K562 (cell line): Measurements from ENCODE around the gene TMEM63A. TPM values are rescaled to one million over a fixed set of nuclear protein-coding genes. Genes with fewer than 3 reads are reported as not detected.

Experiments
- CSDE1 ChIP-seq, 2 experiments: fragments of 450-650 bp; IDR thresholded peaks; 2 replicates each; pipeline ENCODE4 v1.6.1; 2016; ENCODE audit warnings: mild to moderate bottlenecking in 1 of 2
- HNRNPK ChIP-seq: fragments of 200-400 bp; formaldehyde crosslinking; IDR thresholded peaks from one replicate; pipeline ENCODE4 v1.6.1; 2018; ENCODE audit warnings: mild to moderate bottlenecking, low read depth, low read length; ENCODE audit not compliant: poor library complexity, severe bottlenecking
- ILF3 ChIP-seq: fragments of 450-650 bp; IDR thresholded peaks from 2 replicates; pipeline ENCODE4 v1.6.1; 2018; ENCODE audit warnings: antibody characterized with exemption, mild to moderate bottlenecking, moderate library complexity, borderline replicate concordance
- KDM5B ChIP-seq: fragments of 200-600 bp; sonication (generic); IDR thresholded peaks from 2 replicates; pipeline ENCODE4 v1.6.1; 2012; ENCODE audit warnings: low read depth, mild to moderate bottlenecking, moderate library complexity, low read length, control low read depth, inconsistent platforms; ENCODE audit not compliant: insufficient replicate concordance
- ZNF175 ChIP-seq: fragments of 200-800 bp; sonication (Bioruptor generic); IDR thresholded peaks from 2 replicates; pipeline ENCODE4 v1.6.1; 2016; ENCODE audit warnings: low read depth, mild to moderate bottlenecking, missing genetic modification characterization, missing compliant biosample characterization
- ZNF347 ChIP-seq: fragments of 450-650 bp; formaldehyde crosslinking; IDR thresholded peaks from 2 replicates; pipeline ENCODE4 v1.4.0; 2020; ENCODE audit warnings: low read depth, mild to moderate bottlenecking, moderate library complexity
- ZNF445 ChIP-seq: fragments of 250-450 bp; sonication (Bioruptor Pico); IDR thresholded peaks from 2 replicates; pipeline ENCODE4 v1.4.0; 2020; ENCODE audit warnings: low read depth, mild to moderate bottlenecking, moderate library complexity
- polyA plus RNA-seq, 8 experiments: library from polyadenylated mRNA; depleted of rRNA in 4 of 8; stranded (reverse) in 5 of 8; unstranded in 3 of 8; fragments of >200 nt; fragmentation: Nextera tagmentation in 2 of 8; fragmentation: Illumina TruSeq in 1 of 8; extraction: Ambion mirVana in 2 of 8; extraction: Trizol in 1 of 8; gene quantifications; 2 replicates each; pipeline versions ENCODE4 v1.2.1 to v1.2.3, GENCODE V29; 2011 to 2014; ENCODE audit warnings: inconsistent platforms in 1 of 8, missing spikeins in 1 of 8
- total RNA-seq, 7 experiments: library from RNA; depleted of rRNA in 6 of 7; stranded (reverse); fragments of >200 nt in 6 of 7; fragmentation: Illumina TruSeq in 2 of 7; extraction: Trizol in 2 of 7; gene quantifications; 2 replicates each; pipeline versions ENCODE4 v1.2.1 to v1.2.3, GENCODE V29; 2011 to 2021; ENCODE audit warnings: low replicate concordance in 1 of 7
- TF ChIP-seq, protein P1 (sequence below), 2 experiments: fragments of 450-650 bp in 1 of 2; sonication (generic) in 1 of 2; formaldehyde crosslinking in 1 of 2; IDR thresholded peaks; 2 replicates each; pipeline versions ENCODE4 v1.7.1 to v1.9.0; 2016 to 2022; ENCODE audit warnings: inconsistent platforms in 1 of 2, mild to moderate bottlenecking in 1 of 2, missing genetic modification reagents in 1 of 2

TMEM63A gene
- total and polyA plus RNA-seq, 9 of the 15 experiments (the other 6 are each of a cell fraction or from before 2014, with no cell fraction given) = 2.0 to 54.6 (median 17.5) TPM

DNA sequence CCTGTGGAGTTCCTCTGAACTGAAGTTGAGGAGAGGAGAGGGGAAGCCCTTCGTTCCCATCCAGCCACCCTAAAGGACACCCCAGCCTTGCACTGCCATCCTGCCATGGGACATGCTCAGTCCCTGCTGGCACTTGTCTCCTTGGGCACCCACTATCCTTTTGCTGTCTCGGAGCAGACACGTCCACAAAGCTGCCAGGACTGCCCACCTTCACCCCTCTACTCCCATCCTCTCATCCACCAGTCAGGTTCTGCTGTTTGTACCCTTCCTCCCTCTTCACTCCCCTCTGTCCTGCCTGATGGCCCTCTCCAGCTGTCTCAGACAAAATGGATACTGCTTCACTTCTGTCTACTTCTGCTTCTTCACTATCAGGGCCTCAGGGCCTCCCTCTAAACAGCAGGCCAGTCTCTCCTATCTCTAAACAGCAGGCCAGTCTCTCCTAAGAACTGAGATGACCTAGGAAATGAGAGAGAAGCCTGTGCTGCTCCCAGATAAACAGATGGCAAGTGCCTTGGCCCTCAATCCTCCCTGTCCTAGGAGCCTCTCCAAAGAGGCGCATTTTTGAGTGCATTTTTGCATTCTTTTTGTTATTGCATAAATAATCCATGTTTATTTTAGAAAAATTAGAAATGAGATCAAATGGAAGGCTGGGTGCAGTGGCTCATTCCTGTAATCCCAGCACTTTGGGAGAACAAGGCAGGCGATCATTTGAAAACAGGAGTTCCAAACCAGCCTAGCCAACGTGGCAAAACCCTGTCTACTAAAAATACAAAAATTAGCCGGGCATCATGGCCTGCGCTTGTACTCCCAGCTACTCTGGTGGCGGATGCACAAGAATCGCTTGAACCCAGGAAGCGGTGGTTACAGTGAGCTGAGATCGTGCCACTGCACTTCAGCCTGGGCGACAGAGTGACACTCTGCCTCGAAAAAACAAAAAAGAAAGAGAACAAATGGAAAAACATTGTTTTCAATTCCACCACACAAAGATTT, 46.3 kb upstream of the TMEM63A start (continued):
- TF ChIP-seq KDM5B (peak; percentile 78), CSDE1 (IDR thresholded peaks at IDR 0.05) (peak in 1 of 2 experiments; percentile 80; a peak in 1 of 4 replicates), ZNF445 (peak; percentile 51; the same call in 1 of the 2 replicates), ILF3 (0 out of 2 replicates have a peak, but pooled peaks have one; percentile 57), ZNF175 (CRISPR knock-in tag) (peak; percentile 93; the same call in 1 of the 2 replicates), ZNF347 (CRISPR knock-in tag) (no peak), HNRNPK (no peak)
- TF ChIP-seq, protein P1, sequence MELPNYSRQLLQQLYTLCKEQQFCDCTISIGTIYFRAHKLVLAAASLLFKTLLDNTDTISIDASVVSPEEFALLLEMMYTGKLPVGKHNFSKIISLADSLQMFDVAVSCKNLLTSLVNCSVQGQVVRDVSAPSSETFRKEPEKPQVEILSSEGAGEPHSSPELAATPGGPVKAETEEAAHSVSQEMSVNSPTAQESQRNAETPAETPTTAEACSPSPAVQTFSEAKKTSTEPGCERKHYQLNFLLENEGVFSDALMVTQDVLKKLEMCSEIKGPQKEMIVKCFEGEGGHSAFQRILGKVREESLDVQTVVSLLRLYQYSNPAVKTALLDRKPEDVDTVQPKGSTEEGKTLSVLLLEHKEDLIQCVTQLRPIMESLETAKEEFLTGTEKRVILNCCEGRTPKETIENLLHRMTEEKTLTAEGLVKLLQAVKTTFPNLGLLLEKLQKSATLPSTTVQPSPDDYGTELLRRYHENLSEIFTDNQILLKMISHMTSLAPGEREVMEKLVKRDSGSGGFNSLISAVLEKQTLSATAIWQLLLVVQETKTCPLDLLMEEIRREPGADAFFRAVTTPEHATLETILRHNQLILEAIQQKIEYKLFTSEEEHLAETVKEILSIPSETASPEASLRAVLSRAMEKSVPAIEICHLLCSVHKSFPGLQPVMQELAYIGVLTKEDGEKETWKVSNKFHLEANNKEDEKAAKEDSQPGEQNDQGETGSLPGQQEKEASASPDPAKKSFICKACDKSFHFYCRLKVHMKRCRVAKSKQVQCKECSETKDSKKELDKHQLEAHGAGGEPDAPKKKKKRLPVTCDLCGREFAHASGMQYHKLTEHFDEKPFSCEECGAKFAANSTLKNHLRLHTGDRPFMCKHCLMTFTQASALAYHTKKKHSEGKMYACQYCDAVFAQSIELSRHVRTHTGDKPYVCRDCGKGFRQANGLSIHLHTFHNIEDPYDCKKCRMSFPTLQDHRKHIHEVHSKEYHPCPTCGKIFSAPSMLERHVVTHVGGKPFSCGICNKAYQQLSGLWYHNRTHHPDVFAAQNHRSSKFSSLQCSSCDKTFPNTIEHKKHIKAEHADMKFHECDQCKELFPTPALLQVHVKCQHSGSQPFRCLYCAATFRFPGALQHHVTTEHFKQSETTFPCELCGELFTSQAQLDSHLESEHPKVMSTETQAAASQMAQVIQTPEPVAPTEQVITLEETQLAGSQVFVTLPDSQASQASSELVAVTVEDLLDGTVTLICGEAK (IDR thresholded peaks at IDR 0.05) = peak; percentile 50
- TF ChIP-seq, protein P1 (CRISPR knock-in tag; IDR thresholded peaks at IDR 0.05) = no peak
